H1 (cell line): Measurements from ENCODE around the gene F7. TPM values are rescaled to one million over a fixed set of nuclear protein-coding genes. Genes with fewer than 3 reads are reported as not detected.

ENCODE experiments used
- CBX8 ChIP-seq: fragments of 300-800, 300-1000 bp; sonication (generic); IDR thresholded peaks from 2 replicates; pipeline ENCODE4 v1.7.1; 2016; ENCODE audit warnings: low read depth, low read length, borderline replicate concordance
- GTF2F1 ChIP-seq: IDR thresholded peaks from 2 replicates; pipeline ENCODE4 v1.6.1; 2012; ENCODE audit warnings: low read depth, low read length, improper control_type of control experiment, borderline replicate concordance
- KDM5A ChIP-seq: fragments of 200-600 bp; IDR thresholded peaks from 2 replicates; pipeline ENCODE4 v1.7.1; 2012; ENCODE audit warnings: mild to moderate bottlenecking, low read length, inconsistent platforms, mixed read lengths
- polyA plus RNA-seq, 7 experiments: library from polyadenylated mRNA; depleted of rRNA in 3 of 7; stranded (reverse) in 5 of 7; unstranded in 2 of 7; fragments of >200 nt in 5 of 7; fragments of 200-250 nt in 2 of 7; gene quantifications; 1 replicate in 5 of 7; 2 replicates in 1 of 7; 4 replicates in 1 of 7; pipeline versions ENCODE4 v1.2.1 to v1.2.3, GENCODE V29; 2011 to 2013; ENCODE audit warnings: missing spikeins in 2 of 7, mixed read lengths in 2 of 7
- total RNA-seq: library from RNA; stranded (reverse); fragmentation: NEBNext Ultra II Directional; extraction: Animal tissue kit (Norgen Biotek cat#: 25700); gene quantifications from 2 replicates; pipeline ENCODE4 v1.2.1, GENCODE V29; 2021

The F7 gene
- total and polyA plus RNA-seq, 2 of the 8 experiments (the other 6 are each of a cell fraction or from before 2014, with no cell fraction given), result 0.43 to 0.98 TPM

DNA sequence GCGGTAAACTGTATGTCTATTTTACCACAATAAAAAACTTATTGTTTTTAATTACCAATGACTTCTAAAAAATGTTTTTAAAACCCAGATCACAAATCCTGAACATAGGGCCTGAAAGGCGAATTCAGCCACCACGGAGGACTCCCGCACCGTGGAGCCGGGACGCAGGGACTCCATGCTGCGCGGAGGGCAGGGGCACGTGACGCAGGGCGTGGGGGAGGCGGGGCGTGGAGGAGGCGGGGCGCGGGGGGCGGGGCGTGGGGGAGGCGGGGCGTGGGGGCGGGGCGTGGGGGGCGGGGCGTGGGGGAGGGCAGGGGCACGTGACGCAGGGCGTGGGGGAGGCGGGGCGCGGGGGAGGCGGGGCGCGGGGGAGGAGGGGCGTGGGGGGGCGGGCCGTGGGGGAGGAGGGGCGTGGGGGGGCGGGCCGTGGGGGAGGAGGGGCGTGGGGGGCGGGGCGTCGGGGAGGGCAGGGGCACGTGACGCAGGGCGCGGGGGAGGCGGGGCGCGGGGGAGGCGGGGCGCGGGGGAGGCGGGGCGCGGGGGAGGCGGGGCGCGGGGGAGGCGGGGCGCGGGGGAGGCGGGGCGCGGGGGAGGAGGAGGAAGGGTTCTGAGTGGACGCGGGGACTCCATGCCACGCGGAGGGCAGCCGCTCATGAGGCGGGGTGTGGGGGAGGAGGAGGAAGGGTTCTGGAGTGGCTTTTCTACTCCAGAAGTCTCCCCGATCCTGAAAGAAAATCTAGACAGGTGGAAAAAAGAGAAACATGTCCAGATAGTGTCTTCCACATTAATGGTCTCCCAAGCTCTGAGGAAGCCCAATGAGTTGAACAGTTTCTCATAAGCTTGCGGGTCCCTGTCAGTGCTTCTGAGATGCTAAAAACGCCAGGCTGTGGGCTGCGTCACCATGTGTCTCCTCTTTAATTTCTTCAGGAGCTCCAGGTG, 48.5 kb downstream of the F7 start (continued):
- no peak for TF ChIP-seq CBX8
- TF ChIP-seq KDM5A, result no peak
- TF ChIP-seq GTF2F1, result no peak
